Measurements from ENCODE around the gene ALKBH7.
"Not testable (repeated sequence)": the region's sequence is repeated elsewhere in the genome, so short reads cannot be mapped to it uniquely, and the experiment has no call there.

ALKBH7 gene

GRCh38 chr19:6359568-6360341 is 12.8 kb upstream of the ALKBH7 start:
- H3K27ac ChIP-seq: no peak overlapping the region
- H3K4me3 ChIP-seq (ENCODE audit: low read depth, low read length): no peak overlapping the region
- no peak overlapping the region for H2AFZ ChIP-seq
- no peaks in the 10 kb centered on the region for H3K36me3 ChIP-seq (ENCODE audit: control insufficient read depth, insufficient read depth, low read length)
- H3K79me2 ChIP-seq: no peaks in the 10 kb centered on the region
- no peak overlapping the region for H3K4me2 ChIP-seq (ENCODE audit: low read length)
- no peaks in the 10 kb centered on the region for H3K9me3 ChIP-seq (ENCODE audit: control insufficient read depth, low read length)
- no peaks in the 10 kb centered on the region for H3K27me3 ChIP-seq (ENCODE audit: control insufficient read depth, insufficient read depth, low read length)
- TF ChIP-seq CTCF (IDR thresholded peaks at IDR 0.05): no peak
- no peak overlapping the region for H3K9ac ChIP-seq
- peaks cover 7% of the 10 kb centered on the region for H3K4me1 ChIP-seq

DNA sequence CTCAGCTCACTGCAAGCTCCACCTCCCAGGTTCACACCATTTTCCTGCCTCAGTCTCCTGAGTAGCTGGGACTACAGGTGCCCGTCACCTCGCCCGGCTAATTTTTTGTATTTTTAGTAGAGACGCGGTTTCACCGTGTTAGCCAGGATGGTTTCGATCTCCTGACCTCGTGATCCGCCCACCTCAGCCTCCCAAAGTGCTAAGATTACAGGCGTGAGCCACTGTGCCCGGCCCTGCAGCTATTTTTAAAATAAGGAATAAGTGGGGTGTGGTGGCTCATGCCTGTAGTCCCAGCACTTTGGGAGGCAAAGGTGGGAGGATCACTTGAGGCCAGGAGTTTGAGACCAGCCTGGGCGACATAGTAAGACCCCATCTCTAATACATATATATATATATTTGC is 12.1 kb upstream of the ALKBH7 start:
- not testable (repeated sequence) for H3K9ac ChIP-seq; H3K4me3 ChIP-seq (ENCODE audit: low read depth, low read length); H3K36me3 ChIP-seq (ENCODE audit: control insufficient read depth, insufficient read depth, low read length); H3K79me2 ChIP-seq; H3K27ac ChIP-seq; H3K4me1 ChIP-seq; H3K4me2 ChIP-seq (ENCODE audit: low read length); H3K9me3 ChIP-seq (ENCODE audit: control insufficient read depth, low read length); H3K27me3 ChIP-seq (ENCODE audit: control insufficient read depth, insufficient read depth, low read length); H2AFZ ChIP-seq

DNA sequence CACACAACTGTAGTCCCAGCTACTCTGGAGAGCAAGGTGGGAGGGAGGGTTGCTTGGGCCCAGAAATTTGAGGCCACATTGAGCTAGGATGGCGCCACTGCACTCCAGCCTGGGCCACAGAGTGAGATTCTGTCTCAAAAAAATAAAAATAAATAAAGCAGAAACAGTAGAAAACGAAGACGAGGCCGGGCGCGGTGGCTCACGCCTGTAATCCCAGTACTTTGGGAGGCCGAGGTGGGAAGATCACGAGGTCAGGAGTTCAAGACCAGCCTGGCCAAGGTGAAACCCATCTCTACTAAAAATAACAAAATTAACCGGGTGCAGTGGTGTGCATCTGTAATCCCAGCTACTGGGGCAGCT is 11.8 kb upstream of the ALKBH7 start:
- Histone ChIP-seq H3K27ac (peak overlapping the region; percentile 67), H3K4me2 (ENCODE audit: low read length) (peak overlapping the region; percentile 85), H3K4me3 (ENCODE audit: low read depth, low read length) (peak overlapping the region; percentile 69), H2AFZ (peak overlapping the region; percentile 92)
- not testable (repeated sequence) for H3K9me3 ChIP-seq (ENCODE audit: control insufficient read depth, low read length); H3K4me1 ChIP-seq; H3K27me3 ChIP-seq (ENCODE audit: control insufficient read depth, insufficient read depth, low read length); H3K9ac ChIP-seq; H3K79me2 ChIP-seq; H3K36me3 ChIP-seq (ENCODE audit: control insufficient read depth, insufficient read depth, low read length)

GRCh38 chr19:6362027-6362350 is 10.6 kb upstream of the ALKBH7 start:
- no peaks in the 10 kb centered on the region for H3K79me2 ChIP-seq
- TF ChIP-seq CTCF (IDR thresholded peaks at IDR 0.05): no peak
- H3K9ac ChIP-seq: no peak overlapping the region
- H3K27me3 ChIP-seq (ENCODE audit: control insufficient read depth, insufficient read depth, low read length): no peaks in the 10 kb centered on the region
- peak overlapping the region; percentile 69 for H3K4me3 ChIP-seq (ENCODE audit: low read depth, low read length)
- peak overlapping the region; percentile 85 for H3K4me2 ChIP-seq (ENCODE audit: low read length)
- H3K27ac ChIP-seq: peak overlapping the region; percentile 67
- no peaks in the 10 kb centered on the region for H3K9me3 ChIP-seq (ENCODE audit: control insufficient read depth, low read length)
- peak overlapping the region; percentile 92 for H2AFZ ChIP-seq
- H3K4me1 ChIP-seq: peaks cover 7% of the 10 kb centered on the region
- H3K36me3 ChIP-seq (ENCODE audit: control insufficient read depth, insufficient read depth, low read length): no peaks in the 10 kb centered on the region

DNA sequence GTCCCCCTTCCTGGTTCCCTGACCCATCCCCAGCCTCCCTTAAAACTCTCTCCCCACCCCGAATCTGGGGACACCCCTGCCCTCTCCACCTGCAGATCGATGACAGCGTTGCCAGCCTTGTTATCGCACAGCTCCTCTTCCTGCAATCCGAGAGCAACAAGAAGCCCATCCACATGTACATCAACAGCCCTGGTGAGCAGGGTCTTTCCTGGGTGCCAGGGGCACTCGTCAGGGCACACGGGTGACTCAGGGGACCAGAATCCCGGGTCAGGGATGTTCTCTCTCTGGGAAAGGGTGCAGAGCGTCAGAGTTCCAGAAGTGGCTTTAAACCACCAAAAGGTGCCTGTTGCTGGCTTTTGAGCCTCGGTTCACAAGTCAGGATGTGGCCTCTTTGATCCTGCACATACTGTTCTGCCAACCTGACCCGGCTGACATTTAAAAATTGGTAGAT is 10.2 kb upstream of the ALKBH7 start:
- Histone ChIP-seq H3K27me3 (ENCODE audit: control insufficient read depth, insufficient read depth, low read length) (no peaks in the 10 kb centered on the region), H3K27ac (peak overlapping the region; percentile 67), H3K36me3 (ENCODE audit: control insufficient read depth, insufficient read depth, low read length) (no peaks in the 10 kb centered on the region), H2AFZ (peak overlapping the region; percentile 92), H3K4me1 (peaks cover 7% of the 10 kb centered on the region), H3K79me2 (no peaks in the 10 kb centered on the region), H3K9ac (no peak overlapping the region), H3K9me3 (ENCODE audit: control insufficient read depth, low read length) (no peaks in the 10 kb centered on the region), H3K4me2 (ENCODE audit: low read length) (peak overlapping the region; percentile 85), H3K4me3 (ENCODE audit: low read depth, low read length) (peak overlapping the region; percentile 69)
- no peak for TF ChIP-seq CTCF (IDR thresholded peaks at IDR 0.05)

DNA sequence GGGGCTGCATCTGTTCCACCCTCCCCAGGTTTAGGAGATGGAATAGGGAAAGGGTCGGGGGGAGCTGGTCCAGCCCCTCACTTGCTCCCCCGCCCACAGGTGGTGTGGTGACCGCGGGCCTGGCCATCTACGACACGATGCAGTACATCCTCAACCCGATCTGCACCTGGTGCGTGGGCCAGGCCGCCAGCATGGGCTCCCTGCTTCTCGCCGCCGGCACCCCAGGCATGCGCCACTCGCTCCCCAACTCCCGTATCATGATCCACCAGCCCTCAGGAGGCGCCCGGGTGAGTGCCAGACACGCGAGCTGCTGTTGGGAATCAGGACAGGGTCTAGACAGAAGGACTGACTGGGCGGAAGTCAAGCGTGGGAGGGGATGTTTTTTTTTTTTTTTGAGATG is 8.2 kb upstream of the ALKBH7 start:
- no peaks in the 10 kb centered on the region for H3K9me3 ChIP-seq (ENCODE audit: control insufficient read depth, low read length)
- H3K9ac ChIP-seq: no peak overlapping the region
- peaks cover 5% of the 10 kb centered on the region for H3K4me1 ChIP-seq
- no peaks in the 10 kb centered on the region for H3K27me3 ChIP-seq (ENCODE audit: control insufficient read depth, insufficient read depth, low read length)
- H2AFZ ChIP-seq: no peak overlapping the region
- H3K36me3 ChIP-seq (ENCODE audit: control insufficient read depth, insufficient read depth, low read length): no peaks in the 10 kb centered on the region
- no peak overlapping the region for H3K4me3 ChIP-seq (ENCODE audit: low read depth, low read length)
- no peak overlapping the region for H3K4me2 ChIP-seq (ENCODE audit: low read length)
- H3K79me2 ChIP-seq: no peaks in the 10 kb centered on the region
- no peak overlapping the region for H3K27ac ChIP-seq
- TF ChIP-seq CTCF (IDR thresholded peaks at IDR 0.05): no peak

Data from parathyroid adenoma (tissue), 2 donors.